Spinal cord (tissue), 10 donors: ENCODE results near the gene CDON. TPM values are rescaled to one million over a fixed set of nuclear protein-coding genes. Genes with fewer than 3 reads are reported as not detected.
"Not testable (repeated sequence)": the region's sequence is repeated elsewhere in the genome, so short reads cannot be mapped to it uniquely, and the experiment has no call there.

Experiments
- DNase-seq, 6 donors: peaks; one replicate each; pipeline versions ENCODE4 v3.0.0 to v3.0.0-alpha.2; 2013 to 2015; ENCODE audit warnings: low spot score in 6 of 6, low read depth in 4 of 6
- H3K27ac ChIP-seq: one replicate; pipeline ENCODE4 v1.5.1; 2013; ENCODE audit warnings: low read depth, low read length, control low read depth
- H3K27me3 ChIP-seq: one replicate; pipeline ENCODE4 v1.6.1; 2013; ENCODE audit warnings: low read length; ENCODE audit not compliant: control insufficient read depth, insufficient read depth
- H3K36me3 ChIP-seq: one replicate; pipeline ENCODE4 v1.6.1; 2013; ENCODE audit warnings: low read length; ENCODE audit not compliant: control insufficient read depth, insufficient read depth
- H3K4me1 ChIP-seq: one replicate; pipeline ENCODE4 v1.6.1; 2013; ENCODE audit warnings: low read length; ENCODE audit not compliant: control insufficient read depth, insufficient read depth
- H3K4me3 ChIP-seq: one replicate; pipeline ENCODE4 v1.5.1; 2013; ENCODE audit warnings: low read depth, low read length, control low read depth
- H3K9me3 ChIP-seq: one replicate; pipeline ENCODE4 v1.6.1; 2013; ENCODE audit warnings: low read length; ENCODE audit not compliant: control insufficient read depth, insufficient read depth
- WGBS: methylation state at CpG from one replicate; pipeline ENCODE4 v1.1.5; 2013; ENCODE audit warnings: missing lambda C conversion rate; ENCODE audit not compliant: insufficient coverage; 5-methylcytosine and 5-hydroxymethylcytosine counted together
- polyA plus RNA-seq, 2 donors: library from polyadenylated mRNA; unstranded; fragments of 120-200 nt; gene quantifications; one replicate each; pipeline ENCODE4 v1.2.1, GENCODE V29; 2013; ENCODE audit not compliant: insufficient read length in 2 of 2
- total RNA-seq, 2 donors: library from RNA; depleted of rRNA in 1 of 2; stranded (reverse); fragments of 120-200 nt in 1 of 2; fragments of >200 nt in 1 of 2; gene quantifications; one replicate each; pipeline versions ENCODE4 v1.2.3 to v1.2.4, GENCODE V29; 2013 to 2014
- donor health status: healthy.

The CDON gene
- total and polyA plus RNA-seq, 4 donors = 7.4 to 34.7 (median 21.4) TPM

- no peak overlapping the region for H3K4me3 ChIP-seq
- no peak for DNase-seq
- no CpG with 5 or more reads among the region's 4 CpGs for WGBS
- H3K27ac ChIP-seq = no peak overlapping the region
- H3K36me3 ChIP-seq = no peaks in the 10 kb centered on the region
- no peaks in the 10 kb centered on the region for H3K27me3 ChIP-seq
- H3K4me1 ChIP-seq = no peaks in the 10 kb centered on the region
- H3K9me3 ChIP-seq = no peaks in the 10 kb centered on the region
These were observed 33.4 kb downstream of the CDON start for GRCh38 chr11:126029237-126029636.

DNA sequence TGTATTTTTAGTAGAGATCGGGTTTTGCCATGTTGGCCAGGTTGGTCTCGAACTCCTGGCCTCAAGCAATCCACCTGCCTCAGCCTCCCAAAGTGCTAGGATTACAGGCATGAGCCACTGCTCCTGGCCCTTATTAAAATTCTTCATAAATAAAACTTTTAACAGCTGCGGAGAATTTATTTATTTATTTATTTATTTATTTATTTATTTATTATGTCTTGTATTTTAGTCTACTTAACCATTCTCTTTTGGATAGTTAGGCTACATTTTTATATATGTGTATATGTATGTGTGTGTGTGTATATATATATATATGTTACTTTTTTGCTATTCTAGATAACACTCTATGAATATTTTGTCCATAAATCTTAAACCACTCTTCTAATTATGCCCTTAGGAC, 34.1 kb downstream of the CDON start:
- no CpG with 5 or more reads among the region's 3 CpGs for WGBS
- not testable (repeated sequence) for H3K4me3 ChIP-seq, H3K9me3 ChIP-seq, DNase-seq, H3K27ac ChIP-seq, H3K4me1 ChIP-seq, H3K27me3 ChIP-seq, H3K36me3 ChIP-seq

DNA sequence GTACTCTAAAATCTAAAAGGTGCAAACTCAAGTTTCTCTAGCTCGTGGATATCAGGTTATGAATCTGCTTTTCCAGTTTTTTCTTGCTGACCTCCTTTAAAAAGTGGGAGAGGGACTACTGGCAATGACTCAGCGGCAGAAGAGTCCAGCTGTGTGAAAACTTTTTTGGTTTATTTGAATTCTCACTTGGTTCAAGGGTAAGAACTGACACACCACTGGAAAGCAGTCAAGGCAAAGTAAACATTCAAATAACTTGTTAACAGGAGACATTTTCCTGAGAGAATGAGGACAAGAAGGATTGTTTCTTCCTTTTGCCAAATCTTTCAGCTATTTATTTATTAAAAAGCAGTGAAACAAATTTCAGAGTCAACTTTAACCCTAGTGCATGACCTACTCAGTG, 36.1 kb downstream of the CDON start:
- H3K4me3 ChIP-seq = no peak overlapping the region
- H3K27ac ChIP-seq = no peak overlapping the region
- H3K36me3 ChIP-seq = no peaks in the 10 kb centered on the region
- H3K27me3 ChIP-seq = no peaks in the 10 kb centered on the region
- WGBS = no CpG with 5 or more reads among the region's 2 CpGs
- no peaks in the 10 kb centered on the region for H3K9me3 ChIP-seq
- DNase-seq = no peak
- no peaks in the 10 kb centered on the region for H3K4me1 ChIP-seq

DNA sequence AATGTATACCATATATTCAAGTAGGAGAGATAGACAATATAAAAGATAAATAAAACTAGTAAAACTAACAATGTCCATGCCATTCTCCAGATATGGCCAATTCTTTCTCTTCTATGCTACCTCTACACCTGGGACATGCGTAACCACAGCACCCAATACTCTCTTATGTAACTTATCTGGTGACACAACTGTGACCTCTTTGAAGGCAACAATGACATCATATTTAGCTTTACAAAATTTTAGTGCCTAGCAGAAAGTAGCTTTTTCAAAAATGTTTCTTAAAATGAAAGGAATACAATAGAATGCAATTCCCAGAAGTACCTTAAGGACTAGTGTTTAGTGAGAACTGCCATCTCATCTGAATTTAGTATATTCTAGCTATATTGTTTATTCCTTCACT, 36.8 kb downstream of the CDON start:
- Histone ChIP-seq H3K9me3 (no peaks in the 10 kb centered on the region), H3K27ac (no peak overlapping the region), H3K27me3 (no peaks in the 10 kb centered on the region), H3K4me3 (no peak overlapping the region), H3K4me1 (no peaks in the 10 kb centered on the region), H3K36me3 (no peaks in the 10 kb centered on the region)
- WGBS = 100% methylated on average over 1 of the region's 1 CpG
- no peak for DNase-seq

- H3K27ac ChIP-seq = no peak overlapping the region
- no peaks in the 10 kb centered on the region for H3K27me3 ChIP-seq
- no peaks in the 10 kb centered on the region for H3K9me3 ChIP-seq
- no peaks in the 10 kb centered on the region for H3K4me1 ChIP-seq
- 85% methylated on average over 3 of the region's 5 CpGs for WGBS
- no peak for DNase-seq
- H3K36me3 ChIP-seq = peaks cover 2% of the 10 kb centered on the region
- no peak overlapping the region for H3K4me3 ChIP-seq
These were observed 38.5 kb downstream of the CDON start for GRCh38 chr11:126024123-126024522.

DNA sequence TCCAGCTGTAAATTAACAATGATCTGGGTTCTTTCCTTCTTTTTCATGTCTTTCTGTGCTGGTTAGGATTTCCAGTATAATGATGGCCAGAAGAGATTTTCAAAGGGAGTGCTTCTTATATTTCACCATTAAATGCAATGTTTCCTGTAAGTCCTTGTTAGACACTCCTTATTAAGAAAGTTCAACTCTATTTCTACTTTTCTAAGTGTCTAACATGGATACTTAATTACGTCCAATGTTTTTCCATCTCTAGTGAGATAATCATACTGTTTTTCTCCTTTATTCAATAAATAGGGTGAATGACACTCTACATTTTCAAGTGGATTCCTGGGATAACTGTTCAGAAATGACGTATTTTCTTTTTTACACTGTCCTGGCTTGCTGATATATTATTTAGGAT, 49.8 kb downstream of the CDON start:
- H3K27me3 ChIP-seq = no peaks in the 10 kb centered on the region
- no peak for DNase-seq
- no peaks in the 10 kb centered on the region for H3K4me1 ChIP-seq
- no CpG with 5 or more reads among the region's 2 CpGs for WGBS
- H3K27ac ChIP-seq = no peak overlapping the region
- H3K4me3 ChIP-seq = no peak overlapping the region
- no peaks in the 10 kb centered on the region for H3K36me3 ChIP-seq
- H3K9me3 ChIP-seq = no peaks in the 10 kb centered on the region

DNA sequence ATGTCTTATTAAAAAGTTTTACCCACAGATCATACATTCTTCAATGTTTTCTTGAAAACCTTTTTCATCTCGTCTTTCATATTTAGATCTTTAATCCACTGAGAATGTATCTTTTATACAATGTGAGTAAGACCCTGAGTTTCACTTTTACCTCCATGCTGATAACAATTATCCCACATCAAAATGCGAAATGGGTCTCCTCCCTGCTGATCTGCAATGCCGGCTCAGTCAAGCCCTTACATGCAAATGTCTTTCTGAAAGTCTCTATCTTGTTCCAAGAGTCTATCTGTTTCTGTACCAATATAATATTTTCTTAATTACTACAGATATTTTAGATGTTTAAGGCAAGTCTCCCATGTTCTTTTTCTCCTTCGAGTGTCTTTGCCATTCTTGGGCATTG, 50.9 kb downstream of the CDON start:
- Histone ChIP-seq H3K4me3 (no peak overlapping the region), H3K27ac (no peak overlapping the region), H3K9me3 (no peaks in the 10 kb centered on the region), H3K4me1 (no peaks in the 10 kb centered on the region), H3K27me3 (no peaks in the 10 kb centered on the region), H3K36me3 (no peaks in the 10 kb centered on the region)
- DNase-seq = no peak
- no CpG with 5 or more reads among the region's 4 CpGs for WGBS

DNA sequence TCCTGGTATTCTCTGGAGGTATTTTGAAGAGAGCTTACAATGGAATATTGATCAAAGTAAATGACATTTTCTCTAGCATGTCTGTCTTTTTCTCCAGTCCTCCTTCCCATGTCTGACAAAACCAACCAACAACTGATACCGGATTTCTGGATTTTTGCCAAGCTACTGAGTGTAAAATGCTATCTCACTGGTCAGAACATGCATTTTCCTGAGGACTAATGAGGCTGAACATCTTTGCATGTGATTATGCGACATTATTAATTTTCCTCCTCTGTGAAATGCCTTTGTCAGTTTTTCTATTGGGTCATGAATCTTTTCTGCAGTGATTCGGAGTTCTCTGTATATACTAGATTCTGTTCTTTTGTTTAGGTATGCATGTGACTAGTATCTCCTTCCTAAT, 51.4 kb downstream of the CDON start:
- no peaks in the 10 kb centered on the region for H3K27me3 ChIP-seq
- WGBS = no CpG with 5 or more reads among the region's 3 CpGs
- no peaks in the 10 kb centered on the region for H3K36me3 ChIP-seq
- H3K9me3 ChIP-seq = no peaks in the 10 kb centered on the region
- no peak overlapping the region for H3K27ac ChIP-seq
- no peaks in the 10 kb centered on the region for H3K4me1 ChIP-seq
- DNase-seq = peak in 2 of 6 donors; percentile 25 to 71
- H3K4me3 ChIP-seq = no peak overlapping the region

DNA sequence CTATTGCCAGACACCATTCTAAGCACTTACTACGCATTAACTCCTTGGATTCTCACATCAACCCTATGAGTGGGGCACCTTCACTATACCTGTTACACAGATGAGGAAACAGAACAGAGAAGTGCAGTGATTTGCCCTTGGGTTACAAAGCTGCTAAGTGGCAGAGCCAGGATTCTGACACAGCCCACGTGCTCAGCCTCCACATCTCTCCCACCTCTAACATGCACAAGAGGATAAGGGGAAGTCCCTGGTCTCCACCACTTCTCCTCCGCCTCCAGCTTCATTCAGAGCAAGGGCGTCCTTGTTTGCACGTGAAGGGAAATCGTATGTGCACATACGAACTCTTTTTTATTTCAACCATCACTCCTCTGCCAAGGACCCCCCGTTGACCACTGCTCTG, 53.7 kb downstream of the CDON start:
- no peak for DNase-seq

GRCh38 chr11:126007238-126007637, 55.4 kb downstream of the CDON start:
- H3K4me3 ChIP-seq = no peak overlapping the region
- no peaks in the 10 kb centered on the region for H3K9me3 ChIP-seq
- no peaks in the 10 kb centered on the region for H3K36me3 ChIP-seq
- H3K4me1 ChIP-seq = no peaks in the 10 kb centered on the region
- H3K27me3 ChIP-seq = no peaks in the 10 kb centered on the region
- no peak overlapping the region for H3K27ac ChIP-seq
- 76% methylated on average over 2 of the region's 3 CpGs for WGBS
- DNase-seq = peak in 2 of 6 donors; percentile 9 to 52

More for the DNA sequence above, 53.7 kb downstream of the CDON start:
- Histone ChIP-seq H3K27me3 (no peaks in the 10 kb centered on the region), H3K36me3 (no peaks in the 10 kb centered on the region), H3K4me3 (no peak overlapping the region), H3K27ac (no peak overlapping the region), H3K4me1 (no peaks in the 10 kb centered on the region), H3K9me3 (no peaks in the 10 kb centered on the region)
- WGBS = 94% methylated on average over 6 of the region's 8 CpGs
